GM19351 (cell line): ENCODE results near the gene PCYT1A.
"Not testable (repeated sequence)": the region's sequence is repeated elsewhere in the genome, so short reads cannot be mapped to it uniquely, and the experiment has no call there.

Experiments used
- ATAC-seq: cut with Tn5 transposase; IDR thresholded peaks from one replicate; pipeline ENCODE4 v1.9.1; 2021; ENCODE audit warnings: mild to moderate bottlenecking, moderate library complexity; ENCODE audit not compliant: unreplicated experiment

PCYT1A gene

DNA sequence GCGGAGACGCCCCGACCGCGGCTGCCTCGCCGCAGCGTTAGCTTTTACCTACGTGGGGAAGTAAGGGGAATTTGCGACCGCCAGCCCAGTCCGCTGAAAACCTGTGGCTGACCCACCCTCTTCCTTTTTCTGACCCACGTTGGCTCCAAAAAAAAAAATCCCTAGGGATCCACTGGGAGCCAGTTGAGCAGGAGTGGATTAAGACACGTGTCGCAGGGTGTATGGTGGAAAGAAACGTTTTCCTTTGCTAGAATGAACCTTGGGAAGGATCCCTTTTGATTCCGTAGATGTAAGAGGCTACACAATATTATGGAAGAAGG is 575 bp upstream of the PCYT1A start:
- no peak for ATAC-seq

DNA sequence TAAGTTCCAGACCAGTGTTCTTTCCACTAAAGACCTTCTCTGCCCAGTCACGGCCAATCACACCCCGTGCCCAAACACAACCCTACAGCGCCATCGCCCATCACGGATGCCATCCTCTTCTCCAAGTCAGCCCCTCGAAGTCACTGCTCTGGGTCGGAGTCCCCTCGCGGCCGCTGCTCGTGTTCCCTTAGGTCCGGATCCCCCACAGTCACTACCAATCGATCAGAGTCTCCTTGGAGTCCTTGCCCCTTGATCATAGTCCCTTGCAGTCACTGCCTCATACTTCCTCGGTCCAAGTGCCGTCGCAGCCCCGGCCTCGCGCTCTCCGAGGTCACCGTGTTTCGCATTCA is 461 bp downstream of the PCYT1A start:
- peak; percentile 20 for ATAC-seq

DNA sequence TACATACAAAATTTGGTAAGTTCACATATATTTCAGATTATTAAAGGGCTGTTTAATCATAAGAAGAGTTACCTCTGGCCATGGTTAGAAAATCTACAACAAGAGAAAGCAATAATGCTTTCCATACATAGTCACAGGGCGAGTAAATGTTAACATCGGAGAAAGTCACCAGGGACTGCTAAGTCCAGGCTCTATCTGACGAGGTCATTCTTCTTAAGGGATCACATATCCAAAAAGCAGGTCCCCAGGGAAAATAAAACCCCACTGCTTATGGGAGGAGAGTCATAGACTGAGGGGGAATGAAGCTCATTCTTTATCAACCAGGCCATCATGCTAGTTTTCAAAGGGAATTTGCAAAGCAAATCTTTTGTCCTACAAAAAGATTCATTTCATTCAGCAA is 3.1 kb downstream of the PCYT1A start:
- no peak for ATAC-seq

DNA sequence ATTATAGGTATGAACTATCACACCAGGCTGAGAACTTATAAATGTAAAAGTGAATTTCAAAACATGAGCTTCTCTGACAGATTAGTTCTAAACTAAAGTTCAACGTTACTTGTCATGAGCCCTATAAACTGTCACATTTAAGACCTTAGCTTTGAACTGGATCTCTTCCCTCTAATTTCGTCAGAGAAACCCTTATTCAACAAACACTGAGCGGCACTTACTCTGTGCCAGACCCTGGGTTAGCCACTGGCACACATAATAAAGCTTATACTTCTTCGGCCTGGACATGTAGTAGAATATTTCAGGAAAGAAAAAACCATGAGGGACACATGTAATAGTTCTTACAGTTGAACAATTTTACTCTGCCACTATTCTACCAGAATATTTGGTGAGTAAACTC is 5.6 kb downstream of the PCYT1A start:
- ATAC-seq: no peak

DNA sequence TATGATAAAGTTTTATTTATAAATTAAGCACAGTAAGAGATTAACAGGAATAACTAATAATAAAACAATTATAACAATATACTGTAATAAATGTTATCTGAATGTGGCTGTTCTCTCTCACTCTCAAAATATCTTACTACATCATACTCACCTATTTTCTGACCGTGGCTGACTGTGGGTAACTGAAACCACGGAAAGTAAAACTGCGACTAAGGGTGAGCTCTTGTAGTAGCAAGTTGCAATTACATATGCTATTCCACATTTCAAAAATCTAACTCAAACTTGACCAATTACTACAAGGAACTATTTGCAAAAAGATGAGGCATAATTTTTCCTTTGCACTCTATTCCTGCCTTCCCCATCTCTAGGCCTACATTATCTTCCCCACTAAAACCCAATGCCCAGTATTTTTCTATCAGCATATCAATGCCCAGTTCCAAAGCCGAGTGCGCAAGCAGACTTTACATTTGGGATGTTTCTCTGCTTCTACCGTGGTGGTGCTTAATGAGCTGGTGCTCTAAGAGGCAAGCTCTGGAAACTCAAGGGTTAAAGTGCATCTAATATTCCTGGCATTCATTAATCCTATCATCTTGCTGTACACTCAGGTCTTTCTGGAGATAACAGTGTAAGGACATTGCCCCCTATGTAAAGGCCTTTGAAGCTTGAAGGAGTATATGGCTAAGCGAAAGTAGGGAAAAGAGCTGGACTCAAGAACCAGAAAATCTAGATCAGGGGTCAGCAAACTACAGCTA is 6.7 kb downstream of the PCYT1A start:
- peak; percentile 73 for ATAC-seq

DNA sequence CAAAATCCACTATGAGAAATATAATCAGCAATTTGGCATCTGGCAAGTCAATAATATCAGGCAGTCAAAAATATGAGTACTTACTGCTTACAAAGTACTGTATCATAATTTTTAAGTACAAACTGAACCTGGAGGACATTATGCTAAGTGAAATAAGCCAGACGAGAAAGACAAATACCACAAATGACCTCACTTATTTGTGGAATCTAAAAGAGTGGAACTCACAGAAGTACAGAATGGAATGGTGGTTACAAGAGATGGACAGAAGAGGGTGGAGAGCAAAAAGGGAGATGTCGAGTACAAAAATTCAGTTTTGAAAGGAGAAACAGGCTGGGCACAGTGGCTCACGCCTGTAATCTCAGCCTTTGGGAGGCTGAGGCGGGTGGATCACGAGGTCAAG is 12.4 kb downstream of the PCYT1A start:
- no peak for ATAC-seq

DNA sequence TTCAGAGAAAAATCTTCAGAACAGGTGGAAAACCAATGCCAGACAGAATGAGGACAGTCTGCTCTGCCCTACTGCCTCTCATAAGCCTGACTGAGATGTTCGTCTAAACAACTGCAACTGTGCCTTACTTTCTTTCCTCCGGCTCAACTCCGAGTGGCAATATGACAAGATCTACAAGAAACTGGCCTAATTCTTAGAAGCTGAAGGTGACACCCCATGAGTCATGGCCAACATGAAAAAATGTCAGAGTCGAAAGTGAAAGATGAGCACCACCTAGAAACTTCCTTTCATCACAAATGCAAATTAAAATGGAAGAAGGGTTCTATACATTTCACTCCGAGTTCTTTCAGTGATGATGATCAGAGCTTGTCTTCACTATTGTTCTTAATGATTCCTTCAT is 12.9 kb downstream of the PCYT1A start:
- peak; percentile 96 for ATAC-seq

DNA sequence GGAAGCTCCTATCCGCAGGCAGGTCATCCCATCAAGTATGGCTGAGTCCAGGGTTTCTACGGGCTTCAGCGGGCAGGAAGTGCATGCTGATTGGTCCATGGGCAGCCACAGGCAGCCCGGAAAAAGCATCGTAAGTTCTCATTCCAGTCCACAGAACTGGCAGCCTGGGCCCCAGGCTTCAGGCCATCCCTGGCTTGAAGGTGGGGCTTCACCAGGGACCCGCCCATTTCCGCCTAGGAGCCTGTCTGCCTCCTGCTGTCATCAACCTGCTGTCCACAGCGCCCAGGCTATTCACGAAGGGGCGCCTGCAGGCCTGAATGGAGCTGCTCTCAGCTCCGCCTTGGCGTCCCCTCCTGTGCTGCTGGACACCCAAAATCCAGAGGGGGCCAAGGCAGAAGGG is 13.9 kb downstream of the PCYT1A start:
- no peak for ATAC-seq

DNA sequence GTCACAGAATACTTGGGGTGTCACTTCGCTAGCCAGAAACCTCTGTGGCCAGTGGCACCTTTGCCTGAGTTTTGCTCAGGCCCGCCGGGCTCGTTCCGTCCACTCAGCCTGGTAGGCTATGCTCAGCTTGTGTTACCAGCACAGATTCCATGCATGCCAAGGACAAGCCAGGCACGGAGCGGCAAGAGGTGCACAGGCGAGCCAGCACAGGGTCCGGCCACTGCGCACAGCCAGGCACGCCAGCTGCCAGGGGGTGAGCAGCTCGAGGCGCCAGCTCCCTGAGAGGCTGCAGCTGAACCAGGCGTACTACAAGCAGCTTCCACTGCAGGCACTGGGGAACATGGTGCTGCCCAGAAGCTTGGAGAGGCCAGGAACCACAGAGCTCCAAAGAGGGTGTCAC is 14.7 kb downstream of the PCYT1A start:
- ATAC-seq: no peak

DNA sequence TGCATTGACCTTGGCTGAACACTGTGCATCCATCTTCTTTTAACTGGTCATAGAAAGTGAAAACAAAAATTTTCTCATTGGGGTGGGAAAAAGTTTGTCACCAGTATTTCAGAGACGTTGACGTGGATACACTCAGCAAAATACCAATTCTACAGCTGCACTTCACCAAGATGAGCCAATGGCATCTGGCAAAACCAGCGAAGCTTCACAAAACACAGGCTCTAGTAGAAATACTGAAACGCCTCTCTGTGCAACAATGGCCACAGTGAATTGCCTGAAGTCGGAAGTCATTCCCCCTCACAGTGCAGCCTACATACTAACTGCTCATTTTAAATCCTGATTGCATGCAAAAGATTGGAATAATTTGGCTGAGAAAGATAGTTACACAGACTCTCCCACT is 17.0 kb downstream of the PCYT1A start:
- no peak for ATAC-seq

DNA sequence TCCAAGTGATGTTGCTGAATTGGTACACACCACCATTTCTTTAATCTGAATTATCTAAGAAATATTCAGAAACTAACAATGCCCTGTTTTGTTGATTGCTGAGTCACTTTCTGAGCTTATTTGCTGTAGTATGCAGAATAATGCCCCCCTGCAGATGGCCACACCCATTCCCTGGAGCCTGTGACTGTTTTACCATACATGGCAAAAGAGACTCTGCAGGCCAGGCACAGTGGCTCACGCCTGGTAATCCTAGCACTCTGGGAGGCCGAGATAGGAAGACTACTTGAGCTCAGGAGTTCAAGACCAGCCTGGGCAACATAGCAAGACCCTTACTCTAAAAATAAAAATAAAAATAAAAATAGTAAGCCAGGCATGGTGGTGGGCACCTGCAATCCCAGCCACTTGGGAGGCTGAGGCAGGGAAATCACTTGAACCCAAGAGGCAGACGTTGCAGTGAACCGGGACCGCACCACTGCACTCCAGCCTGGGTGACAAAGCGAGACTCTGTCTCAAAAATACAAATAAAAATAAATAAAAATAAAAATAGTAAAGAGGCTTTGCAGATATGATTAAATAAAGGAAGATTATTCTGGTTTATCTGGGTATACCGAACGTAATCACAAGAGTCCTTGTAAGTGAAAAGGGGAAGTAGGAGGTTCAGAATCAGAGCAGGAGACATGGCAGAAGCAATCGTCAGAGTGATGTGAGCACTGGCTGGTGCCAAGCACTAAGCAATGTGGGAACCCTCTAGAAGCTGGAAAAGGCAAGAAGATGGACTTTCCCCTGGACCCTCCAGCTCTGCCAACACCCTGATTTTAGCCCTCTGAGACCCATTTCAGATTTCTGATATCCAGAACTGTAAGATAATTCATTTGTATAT is 19.0 kb downstream of the PCYT1A start:
- ATAC-seq: no peak

DNA sequence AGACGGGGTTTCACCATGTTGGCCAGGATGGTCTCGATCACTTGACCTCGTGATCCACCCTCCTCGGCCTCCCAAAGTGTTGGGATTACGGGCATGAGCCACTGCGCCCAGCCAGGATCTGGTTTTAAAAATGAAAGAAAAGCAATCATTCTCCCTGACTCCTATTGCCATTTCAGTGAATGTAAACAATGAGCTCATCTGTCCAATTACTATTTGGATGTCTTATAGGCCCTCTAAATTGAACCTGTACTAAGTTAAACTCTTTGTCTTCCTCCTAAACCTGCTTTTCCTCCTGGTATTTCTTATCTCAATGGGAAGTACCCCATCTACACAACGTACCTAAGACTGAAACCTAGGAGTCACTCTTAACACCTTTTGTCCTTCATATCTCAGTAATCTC is 23.7 kb downstream of the PCYT1A start:
- no peak for ATAC-seq

DNA sequence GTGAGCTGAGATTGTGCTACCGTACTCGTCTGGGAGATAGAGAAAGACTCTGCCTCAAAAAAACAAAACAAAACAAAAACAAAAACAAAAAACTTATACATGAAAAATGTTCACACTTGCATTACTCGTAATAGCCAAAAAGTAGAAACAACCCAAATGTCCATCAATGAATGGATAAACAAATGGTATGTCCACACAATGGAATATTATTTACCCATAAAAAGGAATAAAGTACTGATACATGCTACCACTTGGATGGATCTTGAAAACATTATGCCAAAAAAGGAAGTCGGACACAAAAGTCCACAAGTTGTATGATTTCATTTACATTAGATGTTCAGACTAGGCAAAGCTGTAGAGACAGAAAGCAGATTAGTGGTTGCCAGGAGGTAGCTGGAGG is 26.7 kb downstream of the PCYT1A start:
- ATAC-seq: no peak

DNA sequence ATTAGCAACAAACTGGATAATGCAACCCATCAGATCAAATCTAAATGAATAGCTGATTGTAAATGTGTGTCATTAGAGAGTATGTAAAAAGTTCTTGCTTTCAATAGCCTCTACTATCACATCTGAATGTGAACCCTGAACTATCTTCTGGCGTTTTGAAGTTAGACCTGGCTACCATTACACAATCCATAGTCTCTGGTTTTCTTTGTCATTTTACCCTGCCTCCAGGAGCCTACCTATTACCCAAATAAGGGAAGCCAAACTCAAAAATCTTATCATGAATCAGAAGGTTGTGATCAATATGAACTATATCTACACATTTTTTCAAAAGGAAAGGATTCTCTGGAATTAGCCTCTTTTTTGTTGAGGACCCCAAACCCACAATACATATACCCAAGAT is 31.8 kb downstream of the PCYT1A start:
- ATAC-seq: no peak

DNA sequence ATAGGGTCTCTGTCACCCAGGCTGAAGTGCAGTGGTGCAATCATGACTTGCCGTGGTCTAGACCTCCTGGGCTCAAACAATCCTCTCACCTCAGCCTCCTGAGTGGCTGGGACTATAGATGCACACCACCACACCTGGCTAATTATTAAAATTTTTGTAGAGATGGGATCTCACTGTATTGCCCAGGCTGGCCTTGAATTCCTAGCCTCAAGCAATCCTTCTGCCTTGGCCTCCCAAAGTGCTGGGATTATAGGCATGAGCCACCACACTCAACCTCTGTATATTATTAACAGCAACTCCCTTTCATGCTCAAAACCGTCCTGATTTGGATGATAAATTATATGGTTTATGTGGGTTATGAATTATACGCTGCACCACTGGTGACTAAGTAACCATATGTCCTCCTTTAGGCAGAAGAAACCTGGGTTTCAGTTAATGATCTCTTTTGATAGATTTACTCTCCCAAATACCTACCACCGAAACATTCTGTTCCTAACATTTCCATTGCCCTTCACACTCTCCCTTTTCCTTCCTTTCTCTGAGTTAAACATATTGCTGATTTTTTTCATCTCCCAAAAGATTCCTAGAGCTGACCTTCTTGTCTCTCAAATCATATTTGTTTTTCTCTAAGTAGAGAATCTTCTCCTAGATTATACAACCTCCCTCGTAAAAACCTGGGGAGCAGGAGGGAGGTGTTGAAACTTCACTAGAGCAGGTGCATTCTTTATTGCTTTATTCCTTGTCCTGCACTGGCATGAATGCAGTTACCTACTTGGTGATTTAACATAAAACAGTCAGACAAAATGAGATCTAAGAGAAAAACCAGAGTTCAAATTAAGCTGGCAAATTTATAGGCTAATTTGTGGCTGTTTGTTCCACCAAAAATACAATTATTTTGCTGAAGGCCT is 32.9 kb downstream of the PCYT1A start:
- no peak for ATAC-seq

DNA sequence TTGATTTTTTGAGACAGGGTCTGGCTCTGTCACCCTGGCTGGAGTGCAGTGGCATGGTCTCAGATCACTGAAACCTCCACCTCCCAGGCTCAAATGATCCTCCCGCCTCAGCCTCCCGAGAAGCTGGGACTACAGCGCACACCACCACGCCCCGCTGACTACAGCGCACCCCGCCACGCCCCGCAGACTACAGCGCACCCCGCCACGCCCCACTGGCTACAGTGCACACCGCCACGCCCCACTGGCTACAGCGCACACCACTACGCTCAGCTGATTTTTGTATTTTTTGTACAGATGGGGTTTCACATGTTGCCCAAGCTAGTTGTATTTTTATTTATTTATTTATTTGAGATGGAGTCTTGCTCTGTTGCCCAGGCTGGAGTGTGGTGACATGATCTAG is 35.6 kb downstream of the PCYT1A start:
- ATAC-seq: no peak

DNA sequence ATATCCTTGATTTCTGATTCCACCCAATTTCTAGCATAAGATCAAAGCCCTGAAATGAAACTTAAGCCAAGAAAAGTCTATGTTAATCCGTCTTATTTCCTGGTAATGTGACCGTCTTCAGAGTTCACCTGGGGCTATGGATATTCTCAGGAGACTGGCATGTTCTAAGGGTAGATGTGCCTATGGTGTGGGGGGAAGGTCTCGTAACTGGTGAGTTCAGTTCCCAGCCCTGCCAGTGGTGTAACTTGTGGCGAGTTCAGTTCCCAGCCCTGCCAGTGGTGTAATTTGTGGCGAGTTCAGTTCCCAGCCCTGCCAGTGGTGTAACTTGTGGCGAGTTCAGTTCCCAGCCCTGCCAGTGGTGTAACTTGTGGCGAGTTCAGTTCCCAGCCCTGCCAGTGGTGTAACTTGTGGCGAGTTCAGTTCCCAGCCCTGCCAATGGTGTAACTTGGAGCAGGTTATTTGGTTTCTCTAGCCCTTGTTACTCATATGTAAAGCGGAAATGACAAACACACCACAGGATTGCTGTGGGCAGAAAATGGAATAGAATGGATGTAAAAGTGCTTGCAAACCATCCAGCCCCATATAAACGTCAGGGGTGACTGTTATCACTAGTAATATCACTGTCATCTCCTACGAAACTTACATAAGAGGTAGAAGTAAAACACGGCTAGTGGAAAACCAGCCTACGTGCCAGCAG is 40.8 kb downstream of the PCYT1A start:
- no peak for ATAC-seq

DNA sequence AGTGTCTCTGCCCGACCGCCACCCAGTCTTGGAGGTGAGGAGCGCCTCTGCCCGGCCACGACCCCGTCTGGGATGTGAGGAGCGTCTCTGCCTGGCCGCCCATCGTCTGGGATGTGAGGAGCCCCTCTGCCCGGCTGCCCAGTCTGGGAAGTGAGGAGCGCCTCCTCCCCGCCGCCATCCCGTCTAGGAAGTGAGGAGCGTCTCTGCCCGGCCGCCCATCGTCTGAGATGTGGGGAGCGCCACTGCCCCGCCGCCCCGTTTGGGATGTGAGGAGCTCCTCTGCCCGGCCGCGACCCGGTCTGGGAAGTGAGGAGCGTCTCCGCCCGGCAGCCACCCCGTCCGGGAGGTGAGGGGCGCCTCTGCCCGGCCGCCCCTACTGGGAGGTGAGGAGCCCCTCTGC is 43.4 kb downstream of the PCYT1A start:
- ATAC-seq: not testable (repeated sequence)

DNA sequence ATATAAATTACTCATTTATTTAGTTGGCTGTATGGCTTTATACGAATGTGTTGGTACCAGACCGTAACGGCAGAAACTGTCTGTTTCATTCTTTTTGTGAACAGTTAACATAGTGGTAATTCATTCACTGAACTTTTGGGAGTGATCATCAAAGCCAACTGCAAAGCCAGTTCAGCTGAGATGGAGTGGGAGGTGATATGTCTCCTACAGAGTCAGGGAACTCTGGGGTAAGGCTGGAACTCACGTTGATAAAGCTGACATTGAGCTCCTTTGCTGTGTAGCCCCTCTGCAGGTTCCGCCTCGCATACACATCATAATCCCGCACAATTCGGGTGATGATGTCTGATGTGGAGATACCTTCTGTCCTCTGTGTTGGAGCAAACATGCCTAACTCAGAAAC is 45.8 kb downstream of the PCYT1A start:
- no peak for ATAC-seq

DNA sequence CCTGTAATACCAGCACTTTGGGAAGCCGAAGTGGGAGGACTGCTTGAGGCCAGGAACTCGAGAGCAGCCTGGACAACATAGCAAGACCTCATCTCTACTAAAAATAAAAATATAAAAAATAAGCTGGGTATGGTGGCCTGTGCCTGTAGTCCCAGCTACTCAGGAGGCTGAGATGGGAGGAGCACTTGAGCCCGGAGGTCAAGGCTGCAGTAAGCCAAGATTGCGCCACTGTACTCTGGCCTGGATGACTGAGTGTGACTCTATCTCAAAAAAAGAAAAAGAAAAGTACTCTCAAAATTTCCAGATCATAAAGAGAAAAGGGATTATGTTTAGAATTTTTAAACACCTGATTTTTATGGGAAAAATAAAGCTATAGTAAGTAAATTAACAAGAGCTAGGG is 47.1 kb downstream of the PCYT1A start:
- no peak for ATAC-seq
